Tongue (tissue), 2 donors: Measurements from ENCODE around the gene STK32C. TPM values are rescaled to one million over a fixed set of nuclear protein-coding genes. Genes with fewer than 3 reads are reported as not detected.
A peak's percentile ranks its signal among the peaks of the same experiment; 100 is the strongest.

Experiments used
- DNase-seq: peaks from one replicate; pipeline ENCODE4 v3.0.0-alpha.2; 2015
- total RNA-seq: library from RNA; depleted of rRNA; stranded (reverse); fragments of >200 nt; gene quantifications from one replicate; pipeline ENCODE4 v1.2.3, GENCODE V29; 2014

STK32C gene
- total RNA-seq, 1 donor from 2014 or later: 7.8 TPM

DNA sequence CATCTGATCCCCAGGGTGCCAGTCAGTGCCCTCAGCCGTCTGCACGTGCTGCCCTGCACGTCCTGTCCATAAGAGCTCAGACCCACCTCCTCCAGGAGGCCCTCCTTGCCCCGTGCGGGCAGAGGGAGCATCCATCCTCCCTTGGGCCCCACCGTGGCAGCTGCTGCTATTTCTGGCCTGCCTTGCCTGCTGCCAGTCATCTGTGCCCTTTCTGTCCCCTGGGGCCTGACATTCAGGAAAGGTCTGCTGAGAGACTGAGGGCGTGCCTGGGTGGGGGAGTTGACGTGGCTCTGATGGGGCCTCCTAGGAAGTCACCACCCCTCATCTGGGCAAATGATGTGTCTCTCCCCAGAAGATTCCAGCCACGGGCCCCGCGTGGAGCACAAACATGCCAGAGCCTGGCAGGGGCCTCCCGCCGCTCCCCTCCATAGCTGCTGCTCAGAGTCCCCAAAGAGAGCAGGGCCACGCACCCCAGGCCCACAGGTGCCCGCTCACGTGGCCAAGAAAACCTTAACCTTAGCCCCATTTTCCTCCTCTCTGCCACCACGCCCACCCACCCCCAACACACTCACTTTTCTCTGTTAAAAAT is 99.2 kb downstream of the STK32C start:
- DNase-seq: peak; percentile 66

DNA sequence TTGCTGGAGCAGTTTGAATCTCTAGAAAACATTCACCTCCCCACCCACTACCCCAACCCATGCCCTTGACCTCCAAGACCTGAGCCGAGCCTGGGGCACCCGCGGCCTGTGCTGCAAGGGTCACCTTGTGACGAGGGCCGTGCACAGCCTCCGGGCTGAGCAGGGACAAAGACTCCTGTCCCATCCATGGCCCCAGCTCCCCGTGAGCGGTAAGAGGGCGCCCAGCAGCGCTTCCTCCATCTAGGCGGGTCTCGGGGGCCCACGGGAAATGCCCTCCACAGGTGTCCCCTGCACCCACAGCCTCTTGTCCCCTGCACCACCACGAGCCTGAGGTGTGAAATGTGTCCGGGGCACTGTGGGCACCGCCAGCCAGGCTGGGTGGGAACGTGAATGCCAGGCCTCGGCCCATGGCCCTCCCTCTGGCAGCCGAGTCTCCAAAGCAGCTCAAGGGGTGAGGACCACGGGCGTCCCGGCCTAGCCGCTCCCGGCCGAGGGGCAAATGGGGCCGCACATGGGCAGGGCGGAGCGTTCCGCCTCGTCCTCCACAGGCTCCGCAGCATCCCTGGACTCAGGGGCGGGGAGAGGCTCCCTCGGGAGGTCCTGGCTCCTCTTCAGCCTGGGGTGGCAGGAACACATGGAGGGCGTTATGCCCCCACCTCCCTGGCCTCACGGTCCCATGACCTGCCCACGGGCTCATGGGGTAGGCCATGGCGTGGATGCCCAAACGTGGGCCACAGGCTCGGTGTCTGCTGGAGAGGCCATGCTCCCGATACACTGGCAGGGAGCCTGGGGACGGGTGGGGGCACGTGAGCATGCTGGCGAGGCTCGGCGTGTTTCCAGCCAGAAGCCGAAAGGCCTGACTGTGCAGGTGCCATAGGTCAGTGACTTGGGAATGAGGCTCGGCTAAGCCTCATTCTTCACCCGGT is 100.0 kb downstream of the STK32C start:
- no peak for DNase-seq

GRCh38 chr10:132206806-132207535 is 100.8 kb downstream of the STK32C start:
- no peak for DNase-seq

- no peak for DNase-seq
Observed at GRCh38 chr10:132206377-132206745, 101.4 kb downstream of the STK32C start.

DNA sequence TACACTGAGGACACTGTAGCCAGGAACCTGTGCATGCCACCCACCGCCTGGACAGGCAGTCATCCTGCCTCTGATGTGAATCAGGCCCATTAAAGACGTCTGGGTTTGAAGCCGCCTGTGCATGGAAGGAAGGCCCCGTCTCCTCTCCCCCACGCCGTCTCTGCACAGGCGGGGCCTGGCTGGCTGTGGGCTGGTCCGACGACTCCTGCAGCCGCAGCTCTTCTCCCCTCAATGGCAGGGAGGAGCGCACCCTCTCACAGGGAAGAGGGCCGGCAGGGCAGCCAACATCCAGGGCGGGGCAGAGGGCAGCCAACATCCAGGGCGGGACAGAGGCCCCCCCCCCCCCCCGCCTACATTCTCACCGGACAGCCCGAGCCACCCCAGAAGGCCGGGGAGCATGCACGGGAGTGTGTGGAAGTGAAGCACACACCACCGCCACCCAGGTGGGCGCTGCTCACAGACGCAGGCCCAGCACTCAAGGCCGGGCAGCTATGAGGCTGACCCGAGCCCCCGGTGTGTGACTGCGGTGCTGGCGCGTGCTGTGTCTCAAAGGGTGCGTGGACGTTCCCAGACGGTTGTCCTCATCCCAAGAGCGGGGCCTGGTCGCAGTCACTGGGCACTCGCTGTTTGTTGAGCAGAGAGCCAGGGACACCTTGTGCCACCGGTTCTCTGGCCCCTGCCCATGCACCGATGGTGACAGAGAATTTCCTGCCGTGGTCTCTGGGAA is 101.9 kb downstream of the STK32C start:
- DNase-seq: no peak

- DNase-seq: no peak
Observed at GRCh38 chr10:132204781-132205473, 102.8 kb downstream of the STK32C start.

- no peak for DNase-seq
Observed at GRCh38 chr10:132204078-132204780, 103.5 kb downstream of the STK32C start.

DNA sequence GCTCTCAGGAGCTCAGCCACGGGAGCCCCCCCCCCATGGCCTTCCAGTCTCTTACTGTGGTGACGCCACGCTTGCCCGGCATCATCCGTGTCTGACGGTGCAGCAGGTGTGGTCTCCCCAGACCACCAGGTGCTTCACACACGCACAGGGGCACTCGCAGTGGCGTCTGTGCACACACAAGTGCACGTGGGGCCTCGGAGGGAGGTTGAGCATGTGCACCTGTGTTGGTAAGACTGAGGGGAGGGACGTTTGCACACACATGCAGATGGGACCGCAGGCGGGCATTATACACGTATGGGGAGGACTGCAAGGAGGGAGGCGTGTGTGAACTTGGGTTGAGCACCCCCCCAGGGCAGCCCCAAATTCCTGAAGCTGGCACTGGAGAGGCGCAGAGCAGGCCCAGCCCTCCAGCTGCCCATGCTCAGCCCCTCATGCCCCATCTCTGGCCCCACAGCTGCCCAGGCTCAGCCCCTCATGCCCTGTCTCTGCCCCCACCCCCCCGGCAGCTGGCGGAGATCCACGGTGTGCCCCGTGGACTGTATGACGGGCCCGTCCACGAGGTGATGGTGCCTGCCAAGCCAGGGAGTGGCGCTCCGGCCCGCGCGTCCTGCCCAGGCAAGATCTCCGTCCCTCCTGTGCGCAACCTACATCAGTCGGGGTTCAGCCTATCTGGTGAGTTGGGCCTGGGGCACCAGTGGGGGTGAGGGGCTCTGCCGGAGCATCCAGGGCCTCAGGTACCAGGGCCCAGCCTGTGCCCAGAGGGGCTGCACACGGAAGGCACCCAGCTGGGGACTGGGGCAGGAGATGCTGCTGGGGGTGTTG is 104.3 kb downstream of the STK32C start:
- no peak for DNase-seq

DNA sequence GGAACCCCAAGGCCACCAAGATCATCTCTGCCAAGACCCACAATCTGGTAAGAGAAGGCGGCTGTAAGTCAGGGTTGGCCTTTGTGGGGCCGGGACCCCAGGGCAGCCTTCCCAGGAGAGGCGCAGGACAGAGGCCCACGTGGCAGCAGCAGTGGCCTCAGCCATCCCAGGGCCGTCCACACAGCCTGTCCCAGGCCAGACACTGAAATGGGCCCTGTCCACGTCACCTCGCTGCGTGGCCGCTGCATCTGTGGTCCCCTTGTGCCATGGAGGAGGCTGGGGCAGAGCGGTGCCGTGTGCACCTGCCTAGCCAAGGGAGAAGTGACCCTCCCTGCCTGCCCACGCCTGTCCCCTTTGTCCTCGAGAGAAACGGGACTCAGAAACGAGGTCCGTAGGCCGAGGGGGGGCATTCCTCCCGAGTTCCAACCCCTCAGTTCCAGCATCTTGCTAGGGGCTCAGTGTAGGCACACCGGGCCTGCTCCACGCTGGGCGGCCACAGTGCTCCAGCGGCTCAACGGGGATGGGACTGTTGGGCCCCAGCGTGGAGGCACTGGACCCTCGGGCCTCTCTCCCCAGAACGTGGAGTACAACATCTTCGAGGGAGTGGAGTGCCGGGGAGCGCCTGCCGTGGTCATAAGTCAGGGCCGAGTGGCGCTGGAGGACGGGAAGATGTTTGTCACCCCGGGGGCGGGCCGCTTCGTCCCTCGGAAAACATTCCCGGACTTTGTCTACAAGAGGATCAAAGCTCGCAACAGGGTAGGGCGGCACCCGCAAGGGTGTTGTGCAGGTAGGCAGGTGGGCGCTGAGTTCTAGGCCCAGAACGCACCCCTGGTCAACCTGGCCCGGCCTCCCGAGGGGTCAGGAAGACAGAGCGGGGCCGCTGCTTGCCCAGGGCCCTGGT is 105.4 kb downstream of the STK32C start:
- no peak for DNase-seq

- no peak for DNase-seq
Observed at GRCh38 chr10:132201111-132201969, 106.4 kb downstream of the STK32C start.

- DNase-seq: no peak
Observed at GRCh38 chr10:132200344-132201110, 107.2 kb downstream of the STK32C start.

- DNase-seq: no peak
Observed at GRCh38 chr10:132199854-132200311, 107.9 kb downstream of the STK32C start.

- DNase-seq: no peak
Observed at GRCh38 chr10:132199268-132199853, 108.4 kb downstream of the STK32C start.

- no peak for DNase-seq
Observed at GRCh38 chr10:132198381-132199181, 109.2 kb downstream of the STK32C start.

- DNase-seq: no peak
Observed at GRCh38 chr10:132198068-132198370, 109.7 kb downstream of the STK32C start.
